ENCODE results near the gene MAPRE2. TPM values are rescaled to one million over a fixed set of nuclear protein-coding genes. Genes with fewer than 3 reads are reported as not detected.

The MAPRE2 gene
- total RNA-seq, 4 donors from 2014 or later: 22.2 to 32.2 (median 24.5) TPM

DNA sequence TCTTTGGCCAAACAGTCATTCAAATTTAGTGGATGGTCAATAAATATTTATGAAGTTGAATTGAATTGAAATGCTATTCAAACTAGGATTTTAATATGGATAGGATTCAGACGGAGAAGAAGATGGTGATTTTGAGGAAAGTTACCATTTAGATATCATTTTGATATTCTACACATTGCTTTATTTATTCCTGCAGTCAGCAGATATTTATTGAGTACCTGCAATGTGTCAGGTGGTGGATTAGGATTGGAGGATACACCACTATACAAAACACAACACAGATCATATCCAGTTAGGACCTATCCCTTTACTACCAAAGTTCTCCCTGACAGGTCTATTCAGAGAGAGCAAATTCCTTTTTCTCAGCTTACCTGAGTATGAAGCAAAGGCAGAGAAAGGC, 38.8 kb downstream of the MAPRE2 start:
- no peak for DNase-seq (ENCODE audit: extremely low spot score)
- Histone ChIP-seq H3K9me3 (no peaks in the 10 kb centered on the region), H3K4me1 (peaks cover 23 to 47% (median 38%) of the 10 kb centered on the region in 4 donors), H3K27me3 (no peaks in the 10 kb centered on the region), H3K27ac (replicated peaks in 1 of 4) (no peak overlapping the region), H3K36me3 (no peaks in the 10 kb centered on the region), H3K4me3 (no peak overlapping the region)
- WGBS: 94% methylated on average over 1 of the region's 1 CpG
- no peak for TF ChIP-seq EP300 (IDR thresholded peaks at IDR 0.05)
- no peak for TF ChIP-seq POLR2AphosphoS5 (IDR thresholded peaks at IDR 0.05)
- no peak for TF ChIP-seq POLR2A (IDR thresholded peaks at IDR 0.05; ENCODE audit: low read depth)
- TF ChIP-seq, protein P1, sequence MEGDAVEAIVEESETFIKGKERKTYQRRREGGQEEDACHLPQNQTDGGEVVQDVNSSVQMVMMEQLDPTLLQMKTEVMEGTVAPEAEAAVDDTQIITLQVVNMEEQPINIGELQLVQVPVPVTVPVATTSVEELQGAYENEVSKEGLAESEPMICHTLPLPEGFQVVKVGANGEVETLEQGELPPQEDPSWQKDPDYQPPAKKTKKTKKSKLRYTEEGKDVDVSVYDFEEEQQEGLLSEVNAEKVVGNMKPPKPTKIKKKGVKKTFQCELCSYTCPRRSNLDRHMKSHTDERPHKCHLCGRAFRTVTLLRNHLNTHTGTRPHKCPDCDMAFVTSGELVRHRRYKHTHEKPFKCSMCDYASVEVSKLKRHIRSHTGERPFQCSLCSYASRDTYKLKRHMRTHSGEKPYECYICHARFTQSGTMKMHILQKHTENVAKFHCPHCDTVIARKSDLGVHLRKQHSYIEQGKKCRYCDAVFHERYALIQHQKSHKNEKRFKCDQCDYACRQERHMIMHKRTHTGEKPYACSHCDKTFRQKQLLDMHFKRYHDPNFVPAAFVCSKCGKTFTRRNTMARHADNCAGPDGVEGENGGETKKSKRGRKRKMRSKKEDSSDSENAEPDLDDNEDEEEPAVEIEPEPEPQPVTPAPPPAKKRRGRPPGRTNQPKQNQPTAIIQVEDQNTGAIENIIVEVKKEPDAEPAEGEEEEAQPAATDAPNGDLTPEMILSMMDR (IDR thresholded peaks at IDR 0.05): no peak
- intact Hi-C loops (cut with DNase I): no loop called here

DNA sequence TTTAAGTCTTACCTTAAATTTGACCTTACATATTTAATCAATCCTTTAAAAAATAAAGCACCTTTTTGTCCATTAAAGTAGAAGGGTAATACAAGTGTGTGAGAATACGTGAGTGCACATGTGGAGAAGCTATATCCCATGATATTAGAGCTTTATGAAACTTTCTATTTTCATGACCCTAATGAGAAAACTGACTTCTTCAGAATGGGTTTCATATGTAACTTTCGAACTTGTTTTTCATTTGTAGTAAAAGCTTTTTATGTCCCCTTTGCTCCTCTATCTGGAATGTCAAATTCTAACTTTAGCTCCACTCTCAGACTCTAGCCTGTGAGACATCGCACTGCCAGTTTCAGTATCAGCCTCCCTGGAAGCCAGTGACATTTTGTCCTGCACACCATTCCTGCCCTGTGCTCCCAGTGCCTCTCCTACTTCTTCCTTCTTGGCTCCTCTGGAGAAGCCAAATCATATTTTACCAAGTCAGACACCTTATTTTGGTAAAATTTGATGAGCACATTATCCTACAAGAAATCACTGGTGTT, 42.0 kb downstream of the MAPRE2 start:
- Histone ChIP-seq H3K36me3 (no peaks in the 10 kb centered on the region), H3K27ac (replicated peaks in 1 of 4) (no peak overlapping the region), H3K9me3 (no peaks in the 10 kb centered on the region), H3K4me3 (no peak overlapping the region), H3K4me1 (peaks cover 15 to 49% (median 27%) of the 10 kb centered on the region in 4 donors), H3K27me3 (no peaks in the 10 kb centered on the region)
- WGBS: 88% methylated on average over 3 of the region's 3 CpGs
- TF ChIP-seq, protein P1 (IDR thresholded peaks at IDR 0.05): no peak
- TF ChIP-seq EP300 (IDR thresholded peaks at IDR 0.05) (no peak), POLR2AphosphoS5 (IDR thresholded peaks at IDR 0.05) (no peak), POLR2A (IDR thresholded peaks at IDR 0.05; ENCODE audit: low read depth) (no peak)
- no peak for DNase-seq (ENCODE audit: extremely low spot score)
- intact Hi-C loops (cut with DNase I): no loop called here

DNA sequence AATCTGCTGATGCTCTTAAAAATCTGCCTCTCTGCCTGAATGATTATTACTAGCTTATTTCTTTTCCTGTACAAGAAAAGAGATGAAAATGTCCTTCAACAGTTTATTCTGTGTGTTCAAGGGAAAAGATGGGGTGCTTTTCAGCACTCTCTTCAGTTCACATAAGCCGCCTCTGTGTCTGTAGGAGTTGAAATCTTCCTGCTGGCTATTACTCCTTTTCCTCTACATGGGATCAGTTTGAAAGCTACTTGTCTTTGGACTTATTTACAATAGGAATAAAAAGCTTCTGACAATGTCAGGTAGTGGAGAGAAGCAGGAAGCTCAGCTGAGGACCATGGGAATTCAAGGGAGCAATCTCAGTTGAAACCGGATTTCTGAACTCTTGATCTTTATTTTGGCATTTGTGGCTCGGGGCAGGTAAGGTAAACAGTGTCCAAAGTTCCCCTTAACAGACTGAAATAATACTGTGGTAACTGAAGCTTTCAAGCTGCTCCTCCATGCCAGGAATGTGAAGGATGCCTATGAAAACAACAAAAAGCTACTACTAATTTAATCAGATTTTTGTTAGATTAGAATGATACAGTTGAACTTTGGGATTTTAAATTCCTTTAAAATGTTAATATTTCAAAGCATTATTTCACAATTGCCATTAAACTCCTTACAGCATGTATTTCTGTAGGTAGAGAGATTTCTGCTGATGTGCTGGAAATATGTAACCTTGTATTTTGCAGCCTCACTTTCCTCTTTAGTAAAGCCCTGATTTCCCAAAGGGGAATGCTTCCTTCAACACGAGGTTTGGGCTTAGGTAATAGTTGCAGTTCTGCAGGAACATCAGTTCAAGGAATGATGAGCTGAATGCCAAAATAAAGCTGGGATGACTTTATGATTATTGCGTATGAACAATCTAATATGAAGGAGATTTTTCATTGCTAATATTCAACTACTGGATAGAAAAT, 43.6 kb downstream of the MAPRE2 start:
- H3K4me3 ChIP-seq: no peak overlapping the region
- TF ChIP-seq POLR2AphosphoS5 (IDR thresholded peaks at IDR 0.05) (no peak), EP300 (IDR thresholded peaks at IDR 0.05) (no peak), POLR2A (IDR thresholded peaks at IDR 0.05; ENCODE audit: low read depth) (no peak)
- TF ChIP-seq, protein P1 (IDR thresholded peaks at IDR 0.05): no peak
- intact Hi-C loops (cut with DNase I): no loop called here
- H3K4me1 ChIP-seq: peaks cover 15 to 54% (median 26%) of the 10 kb centered on the region in 4 donors
- WGBS: 46% methylated on average over 5 of the region's 5 CpGs
- H3K27ac ChIP-seq (replicated peaks in 1 of 4): peak overlapping the region in 1 of 4 donors; percentile 3
- no peaks in the 10 kb centered on the region for H3K36me3 ChIP-seq
- H3K27me3 ChIP-seq: no peaks in the 10 kb centered on the region
- no peaks in the 10 kb centered on the region for H3K9me3 ChIP-seq
- DNase-seq (ENCODE audit: extremely low spot score): no peak

DNA sequence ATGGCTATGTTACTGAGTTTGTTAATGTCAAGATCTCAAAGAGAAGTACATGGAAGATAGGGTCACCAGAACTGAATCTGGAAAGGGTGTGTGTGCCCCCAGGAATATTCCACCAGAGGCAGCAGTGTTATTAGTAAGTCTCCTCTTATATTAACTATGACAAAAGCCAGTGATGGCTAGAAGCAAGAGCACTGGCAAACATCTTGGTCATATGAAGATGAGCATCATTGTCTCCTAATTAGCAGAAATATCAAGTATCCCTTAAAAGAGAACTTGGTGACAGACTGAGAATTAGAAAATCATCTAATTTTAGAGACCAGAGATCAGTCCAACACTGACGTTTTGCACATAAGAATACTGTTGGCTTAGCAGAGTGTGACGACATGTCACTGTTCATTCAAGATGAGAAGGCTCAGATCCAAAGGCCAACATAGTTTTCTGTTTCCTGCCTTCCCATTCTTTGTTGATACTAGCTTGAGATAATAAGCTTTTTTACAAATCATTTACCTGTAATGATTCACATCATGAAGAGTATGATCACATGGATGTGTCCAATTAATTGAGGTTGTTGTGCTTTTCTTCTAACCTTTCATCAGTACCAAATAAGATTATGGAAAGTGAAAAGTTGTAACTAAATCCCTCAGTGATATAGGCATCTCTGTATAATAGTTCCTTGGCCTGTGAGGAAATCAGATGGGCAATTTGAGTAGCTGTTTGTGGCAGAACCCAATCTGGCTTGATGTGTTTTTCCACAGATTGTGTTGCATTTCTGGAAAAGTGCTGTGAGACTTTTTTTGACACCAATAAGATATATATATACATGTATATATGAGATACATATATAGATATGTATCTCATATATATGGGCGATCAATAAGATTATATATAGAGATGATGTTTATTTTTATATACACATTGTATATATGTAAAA, 44.5 kb downstream of the MAPRE2 start:
- Histone ChIP-seq H3K36me3 (no peaks in the 10 kb centered on the region), H3K27me3 (no peaks in the 10 kb centered on the region), H3K4me1 (peaks cover 15 to 60% (median 28%) of the 10 kb centered on the region in 4 donors), H3K4me3 (no peak overlapping the region), H3K9me3 (no peaks in the 10 kb centered on the region), H3K27ac (replicated peaks in 1 of 4) (no peak overlapping the region)
- no peak for TF ChIP-seq POLR2AphosphoS5 (IDR thresholded peaks at IDR 0.05)
- TF ChIP-seq POLR2A (IDR thresholded peaks at IDR 0.05; ENCODE audit: low read depth): no peak
- TF ChIP-seq, protein P1 (IDR thresholded peaks at IDR 0.05): no peak
- no peak for TF ChIP-seq EP300 (IDR thresholded peaks at IDR 0.05)
- no peak for DNase-seq (ENCODE audit: extremely low spot score)
- intact Hi-C loops (cut with DNase I): no loop called here
- 62% methylated on average over 3 of the region's 3 CpGs for WGBS
